NCI-H146 (cell line): Measurements from ENCODE around the gene EIF1B.
A peak's percentile ranks its signal among the peaks of the same experiment; 100 is the strongest.

Experiments
- DNase-seq: peaks from one replicate; lab custom pipeline; 2025; lab: John Stamatoyannopoulos, UW

Gene EIF1B

DNA sequence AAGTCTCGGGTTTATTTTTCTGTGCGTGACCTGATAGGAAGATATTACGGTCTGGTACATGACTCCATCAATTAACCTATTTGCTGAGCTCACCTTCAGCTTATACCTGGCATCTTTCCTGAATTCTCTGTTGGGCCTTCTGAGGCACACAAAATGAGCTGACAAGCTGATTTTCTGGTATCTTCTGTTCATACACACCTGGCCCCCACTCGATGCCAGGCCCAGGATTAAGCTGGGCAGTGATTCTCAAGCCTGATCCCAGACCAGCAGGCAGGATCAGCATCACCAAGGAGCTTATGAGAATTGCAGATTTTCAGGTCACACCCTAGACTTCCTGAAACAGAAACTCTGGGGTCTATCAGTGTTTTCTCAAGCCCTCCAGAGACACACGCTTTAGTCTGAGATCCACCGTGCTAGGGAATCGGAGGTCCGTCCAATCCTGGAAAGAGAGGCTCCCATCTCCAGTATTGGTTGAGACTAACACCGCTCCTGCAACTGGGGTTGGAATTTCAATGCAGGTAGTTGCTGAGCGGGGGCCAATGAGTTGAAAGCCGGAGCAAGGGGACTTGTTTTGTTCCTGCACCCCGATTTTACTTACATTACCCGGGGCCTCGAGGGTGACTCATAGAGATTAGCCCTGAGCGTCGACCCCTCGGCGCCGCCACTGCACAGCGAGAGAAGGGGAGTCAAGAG is 636 bp upstream of the EIF1B start:
- no peak for DNase-seq

DNA sequence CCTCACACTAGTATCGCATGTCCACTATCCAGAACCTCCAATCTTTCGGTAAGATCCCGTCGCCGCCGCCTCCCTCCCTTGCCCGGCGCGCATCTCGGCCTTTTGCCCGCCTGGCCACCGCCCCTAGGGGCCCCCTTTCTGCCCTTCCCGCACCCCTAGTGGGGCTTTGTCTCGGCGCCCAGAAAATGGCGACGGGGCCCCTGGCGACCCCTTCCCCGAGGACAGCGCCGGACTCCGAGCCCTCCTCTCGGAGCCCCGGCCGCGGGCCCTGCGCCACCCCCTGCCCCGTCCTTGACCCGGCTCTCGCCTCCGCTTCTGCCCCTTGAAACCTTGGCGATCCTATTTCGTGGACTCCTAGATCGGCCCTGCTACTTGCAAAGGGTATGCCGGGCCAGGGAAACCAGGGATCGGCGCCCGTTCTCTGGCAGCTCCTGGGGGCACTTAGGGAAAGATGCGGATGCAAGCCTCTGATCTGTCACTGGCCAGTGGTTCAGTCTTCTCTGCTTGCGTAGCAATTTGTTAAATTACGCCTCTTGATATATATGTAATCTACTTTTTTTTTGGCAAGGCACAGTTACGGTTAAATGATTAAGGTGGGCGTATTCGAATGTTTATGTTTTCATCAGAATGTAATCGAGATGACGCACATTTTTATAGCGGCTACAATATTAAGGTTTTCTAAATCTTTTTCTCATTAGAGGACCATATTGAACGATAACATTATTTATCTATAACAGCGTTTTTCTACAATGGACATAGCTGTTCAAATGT is 603 bp downstream of the EIF1B start:
- peak; percentile 40 for DNase-seq

DNA sequence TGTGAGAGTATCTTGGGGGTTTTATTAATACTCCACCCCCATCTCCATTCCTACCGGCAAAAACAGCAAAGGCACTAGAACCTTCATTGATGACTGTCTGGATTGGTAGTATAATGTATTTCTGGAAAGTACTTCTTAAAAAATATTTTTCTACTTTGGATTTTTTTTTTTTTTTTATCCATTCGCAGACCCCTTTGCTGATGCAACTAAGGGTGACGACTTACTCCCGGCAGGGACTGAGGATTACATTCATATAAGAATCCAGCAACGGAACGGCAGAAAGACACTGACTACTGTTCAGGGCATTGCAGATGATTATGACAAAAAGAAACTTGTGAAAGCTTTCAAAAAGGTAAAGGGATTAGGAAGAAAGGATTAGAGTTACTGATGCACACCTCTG is 1.2 kb downstream of the EIF1B start:
- DNase-seq: no peak

DNA sequence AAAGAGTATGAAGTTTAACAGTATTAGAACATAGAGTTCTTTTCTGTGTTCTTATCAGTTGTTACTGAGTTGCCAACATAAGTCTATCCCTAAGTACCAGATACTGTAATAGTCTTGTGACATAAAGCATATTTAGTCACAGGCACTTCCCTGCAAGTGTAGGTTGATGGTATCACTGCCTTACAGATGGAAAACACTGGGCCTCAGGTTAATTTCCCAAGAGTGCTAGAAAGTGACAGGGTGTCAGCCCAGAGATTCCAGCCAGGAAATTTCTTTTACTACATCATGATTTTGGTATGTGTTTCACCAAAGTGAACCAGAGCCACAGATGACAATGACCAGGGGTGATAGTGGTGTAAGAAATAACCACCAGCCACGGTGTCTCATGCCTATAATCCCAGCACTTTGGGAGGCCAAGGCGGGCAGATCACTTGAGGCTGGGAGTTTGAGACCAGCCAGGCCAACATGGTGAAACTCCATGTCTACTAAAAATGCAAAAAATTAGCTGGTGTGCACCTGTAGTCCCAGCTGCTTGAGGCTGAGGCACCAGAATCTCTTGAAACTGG is 3.2 kb downstream of the EIF1B start:
- no peak for DNase-seq

DNA sequence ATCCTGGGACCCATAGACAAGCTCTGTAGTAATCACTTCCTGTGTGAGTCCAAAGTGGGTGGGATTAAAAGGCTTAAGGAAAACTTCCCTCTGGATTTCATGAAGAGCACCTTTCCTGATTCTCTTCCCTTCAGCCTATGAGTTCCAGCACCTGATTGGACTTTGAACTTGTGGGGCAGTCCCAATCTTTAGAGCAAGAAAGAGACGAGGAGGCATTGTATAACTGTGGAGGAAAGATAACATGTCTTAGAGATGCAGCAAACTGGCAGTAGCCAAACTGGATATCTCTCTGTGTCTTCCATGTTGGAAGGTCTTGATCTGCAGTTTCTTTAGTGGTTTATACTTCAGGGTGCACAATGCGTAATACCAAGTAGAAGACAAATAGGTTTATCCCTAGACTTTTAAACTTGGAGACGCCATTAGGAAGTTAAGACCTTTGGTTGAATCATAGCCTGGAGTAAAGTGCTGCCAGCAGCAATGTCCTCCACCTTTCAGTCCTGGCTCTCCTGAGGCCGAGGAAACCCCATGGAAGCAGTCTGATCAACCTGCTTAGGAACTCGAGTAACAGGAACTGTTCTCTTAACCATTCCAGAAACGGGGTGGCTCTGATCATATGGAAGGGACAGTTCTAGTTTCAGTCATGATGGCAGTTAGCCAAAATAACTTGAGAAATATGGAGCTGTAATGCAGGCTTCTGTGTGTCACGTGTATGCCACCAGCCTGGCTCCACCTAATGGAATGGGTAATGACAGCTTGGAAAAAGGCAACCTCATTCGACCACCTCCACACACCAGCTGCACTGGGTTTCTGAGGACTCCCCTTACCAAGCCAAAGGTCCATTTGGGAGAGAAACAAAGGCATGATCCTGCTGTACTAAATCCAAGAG is 4.7 kb downstream of the EIF1B start:
- DNase-seq: no peak

DNA sequence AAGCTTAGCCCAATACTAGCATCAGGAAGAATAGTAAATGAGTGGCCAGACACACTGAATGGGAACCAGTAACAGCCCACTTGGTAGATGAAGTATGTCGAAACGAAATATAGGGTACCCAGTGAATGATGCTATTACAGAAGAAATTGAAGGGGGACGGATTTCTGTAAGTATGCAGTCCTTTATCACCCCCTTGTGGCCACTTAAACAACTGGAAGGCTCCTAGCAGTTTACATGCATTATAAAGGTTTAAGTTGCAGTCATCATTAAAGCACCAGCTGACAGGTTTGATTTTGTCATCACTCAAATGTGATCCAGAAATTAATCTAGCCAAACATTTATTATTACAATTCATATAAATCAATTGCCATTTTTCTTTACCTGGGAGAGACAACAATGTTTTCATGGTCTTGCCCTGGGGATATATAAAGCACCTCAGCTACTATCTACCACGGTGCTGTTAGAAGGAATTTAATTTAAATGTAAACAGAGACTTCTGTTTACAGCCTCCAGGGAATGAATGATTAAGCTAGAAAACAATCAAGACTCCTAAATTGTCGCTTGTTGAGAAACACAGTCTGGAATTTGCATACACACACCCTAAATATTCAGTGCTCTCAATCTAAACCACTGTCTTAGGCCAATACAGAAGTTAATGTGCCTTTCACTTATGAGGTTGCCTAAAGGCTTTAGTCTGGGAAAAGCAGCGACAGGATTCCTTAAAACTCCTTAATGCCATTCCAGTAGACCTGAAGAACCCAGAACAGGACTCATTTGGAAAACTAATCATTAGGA is 7.8 kb downstream of the EIF1B start:
- DNase-seq: peak; percentile 48

DNA sequence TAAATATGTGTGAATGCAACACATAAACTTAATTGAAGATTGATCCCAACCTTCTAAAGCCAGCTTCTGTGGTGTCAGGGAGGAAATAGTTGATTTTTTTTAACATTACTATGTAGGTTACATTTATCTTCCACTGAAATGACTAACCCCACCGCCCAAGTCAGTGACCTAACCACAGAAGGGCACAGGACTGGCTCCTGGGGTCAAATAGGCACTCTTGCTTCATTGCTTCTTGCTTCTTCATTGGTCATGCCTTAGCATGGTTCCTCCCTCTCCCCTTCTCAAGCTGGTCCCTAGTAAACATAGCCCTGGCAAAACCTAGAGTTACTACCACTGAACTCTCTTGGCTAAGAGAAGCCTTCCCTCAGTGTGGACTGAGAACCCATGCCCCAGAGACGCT is 12.3 kb downstream of the EIF1B start:
- DNase-seq: no peak

DNA sequence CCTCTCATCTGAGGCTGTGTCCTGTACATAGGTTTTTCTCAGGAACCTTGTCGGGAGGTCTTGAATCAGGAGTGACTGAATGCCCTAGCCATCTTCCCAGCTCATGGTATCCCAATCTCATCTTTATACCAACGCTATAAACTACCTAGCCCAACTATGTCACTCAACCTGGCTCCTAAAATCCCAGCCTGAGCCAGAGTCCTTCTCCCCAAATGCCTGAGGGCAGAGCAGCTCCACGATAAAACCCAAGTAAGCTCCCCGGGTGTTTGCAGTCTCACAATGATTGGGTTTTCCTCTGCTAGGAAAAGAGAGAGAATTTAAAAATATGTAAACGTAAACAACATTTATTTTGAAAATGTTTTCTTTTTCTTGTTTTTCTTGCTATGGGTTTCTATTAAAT is 14.4 kb downstream of the EIF1B start:
- no peak for DNase-seq

DNA sequence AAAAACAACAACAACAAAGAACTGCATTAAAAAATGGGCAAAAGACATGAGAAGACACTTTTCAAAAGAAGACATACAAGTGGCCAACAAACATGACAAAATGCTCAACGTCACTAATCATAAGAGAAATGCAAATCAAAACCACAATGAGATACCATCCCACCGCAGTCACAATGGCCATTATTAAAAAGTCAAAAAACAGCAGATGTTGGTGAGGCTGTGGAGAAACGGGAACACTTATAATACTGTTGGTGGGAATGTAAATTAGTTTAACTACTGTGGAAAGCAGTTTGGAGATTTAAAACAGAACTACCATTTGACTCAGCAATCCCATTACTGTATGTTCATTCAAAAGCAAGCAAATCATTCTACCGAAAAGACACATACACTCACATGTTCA is 15.1 kb downstream of the EIF1B start:
- no peak for DNase-seq

DNA sequence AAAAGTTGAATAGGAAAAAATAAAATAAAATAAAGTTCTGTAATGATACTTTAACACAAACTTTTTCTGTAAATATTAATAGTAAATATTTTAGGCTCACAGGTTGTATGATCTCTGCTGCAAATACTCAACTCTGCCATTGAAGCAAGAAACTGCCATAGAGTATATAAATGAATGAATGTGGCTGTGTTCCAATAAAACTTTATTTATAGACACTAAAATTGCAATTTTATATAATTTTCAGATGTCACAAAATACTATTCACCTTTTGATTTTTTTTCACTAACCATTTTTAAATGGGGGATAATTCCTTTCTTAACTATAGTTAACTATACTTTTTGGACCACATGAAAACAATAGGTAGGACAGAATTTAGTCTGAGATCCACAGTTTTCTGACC is 16.0 kb downstream of the EIF1B start:
- no peak for DNase-seq

DNA sequence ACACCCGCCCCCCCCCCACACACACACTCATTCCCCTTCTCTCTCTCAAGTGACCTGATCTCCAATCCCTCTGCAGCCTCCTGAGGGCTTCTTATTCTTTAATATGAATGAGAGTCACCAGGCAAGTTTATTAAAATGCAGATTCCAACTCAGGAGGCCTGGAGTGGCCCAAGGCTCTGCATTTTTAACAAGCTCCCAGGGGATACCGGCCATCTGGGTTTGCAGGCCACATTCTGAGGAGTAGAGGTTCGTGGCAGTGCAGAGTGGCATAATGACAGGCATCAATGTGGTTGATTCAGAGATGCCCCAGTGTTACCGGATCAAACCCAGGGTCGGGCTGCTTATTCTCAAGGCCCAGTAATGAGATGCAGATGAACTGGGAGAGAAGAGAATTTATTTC is 18.9 kb downstream of the EIF1B start:
- no peak for DNase-seq

DNA sequence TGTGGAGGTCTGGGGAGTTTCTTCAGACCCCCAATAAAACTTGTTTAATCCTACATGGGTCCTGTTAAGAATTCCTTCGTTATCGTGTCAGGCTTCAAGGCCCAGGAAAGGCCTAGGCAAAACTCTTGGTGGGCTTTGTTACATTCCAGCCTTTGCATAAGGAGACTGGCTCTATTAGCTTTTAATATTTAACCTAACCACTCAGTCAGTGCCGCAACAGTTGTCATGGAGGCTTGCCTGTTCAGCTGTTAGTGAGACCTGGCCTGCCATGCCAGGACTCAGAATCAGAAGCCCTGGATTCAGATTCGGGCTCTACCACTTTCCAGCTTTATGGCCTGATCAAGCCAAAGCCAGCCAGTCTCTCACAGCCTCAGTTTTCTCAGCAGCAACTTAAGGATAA is 19.6 kb downstream of the EIF1B start:
- DNase-seq: no peak

DNA sequence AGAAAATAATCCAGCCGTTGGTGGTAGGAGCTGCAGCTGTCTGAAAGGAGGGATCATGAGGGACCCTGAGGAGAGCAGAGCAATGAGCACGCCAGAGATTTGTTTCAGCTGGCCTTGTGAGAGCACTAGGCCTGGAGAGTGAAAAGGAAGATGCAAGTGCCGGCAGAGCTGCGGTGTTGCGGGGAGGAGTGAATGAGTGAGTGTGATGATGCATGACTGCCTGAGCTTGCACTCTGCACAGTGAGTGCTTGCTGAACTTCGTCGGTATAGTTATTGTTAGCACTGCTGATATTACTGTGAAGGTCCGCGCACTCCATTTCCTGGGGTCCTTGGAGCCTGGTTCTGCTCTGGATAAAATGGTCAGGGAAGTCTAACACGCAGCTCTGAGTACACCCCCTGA is 23.2 kb downstream of the EIF1B start:
- DNase-seq: no peak

DNA sequence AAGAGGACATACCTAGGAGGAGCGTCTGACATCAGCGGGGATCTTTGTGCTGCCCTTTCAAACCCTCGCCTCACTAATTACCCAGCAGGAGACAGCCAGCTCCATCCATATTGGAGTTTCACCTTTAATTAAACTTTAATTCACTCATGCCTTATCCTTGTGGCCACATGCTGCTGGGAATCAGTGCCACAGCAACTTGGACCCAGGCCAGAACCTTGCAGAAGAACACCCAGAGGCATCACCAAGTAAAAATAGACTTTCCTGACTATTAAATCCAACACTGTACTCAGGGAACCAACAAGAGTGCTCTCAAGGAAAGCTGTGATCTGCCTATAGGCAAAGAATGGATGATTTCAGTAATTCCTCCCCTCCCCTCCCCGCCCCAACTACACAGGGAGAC is 23.9 kb downstream of the EIF1B start:
- peak; percentile 21 for DNase-seq

DNA sequence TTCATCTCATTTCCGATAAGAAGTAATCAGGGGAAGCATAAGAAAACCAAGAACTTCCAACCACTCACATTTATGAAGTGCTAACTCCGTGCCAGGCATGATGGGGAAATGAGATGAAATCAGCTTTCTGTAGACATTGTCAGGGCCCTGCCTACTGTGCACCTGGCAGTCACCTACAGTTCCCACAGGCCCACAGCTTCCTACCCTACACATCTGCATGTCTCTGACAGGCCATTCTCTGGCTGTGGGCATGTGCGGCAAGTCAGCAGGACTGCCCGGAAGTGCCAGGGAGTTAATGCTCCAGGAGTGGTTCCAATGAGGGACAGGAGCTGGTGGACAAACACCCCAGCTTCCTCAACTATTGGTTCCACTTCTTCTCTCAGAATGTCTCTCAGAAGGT is 24.3 kb downstream of the EIF1B start:
- no peak for DNase-seq

DNA sequence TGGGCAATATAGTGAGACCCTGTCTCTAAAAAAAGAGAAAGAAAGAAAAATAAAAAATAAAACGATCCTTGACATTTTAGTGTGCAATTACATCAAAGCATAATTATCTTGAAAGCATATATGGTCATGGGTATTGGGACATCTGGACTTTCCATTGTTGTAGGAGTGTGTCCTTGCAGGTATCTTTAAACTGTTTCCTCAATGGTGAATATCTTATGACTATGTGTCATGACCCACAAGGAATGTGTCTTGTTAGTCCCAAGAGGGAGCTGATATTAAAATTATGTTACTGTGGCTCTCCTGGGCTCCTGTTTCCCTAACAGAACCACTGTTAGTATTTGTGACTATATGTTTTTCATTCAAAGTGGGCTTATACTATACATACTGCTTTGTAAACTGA is 26.6 kb downstream of the EIF1B start:
- DNase-seq: no peak

DNA sequence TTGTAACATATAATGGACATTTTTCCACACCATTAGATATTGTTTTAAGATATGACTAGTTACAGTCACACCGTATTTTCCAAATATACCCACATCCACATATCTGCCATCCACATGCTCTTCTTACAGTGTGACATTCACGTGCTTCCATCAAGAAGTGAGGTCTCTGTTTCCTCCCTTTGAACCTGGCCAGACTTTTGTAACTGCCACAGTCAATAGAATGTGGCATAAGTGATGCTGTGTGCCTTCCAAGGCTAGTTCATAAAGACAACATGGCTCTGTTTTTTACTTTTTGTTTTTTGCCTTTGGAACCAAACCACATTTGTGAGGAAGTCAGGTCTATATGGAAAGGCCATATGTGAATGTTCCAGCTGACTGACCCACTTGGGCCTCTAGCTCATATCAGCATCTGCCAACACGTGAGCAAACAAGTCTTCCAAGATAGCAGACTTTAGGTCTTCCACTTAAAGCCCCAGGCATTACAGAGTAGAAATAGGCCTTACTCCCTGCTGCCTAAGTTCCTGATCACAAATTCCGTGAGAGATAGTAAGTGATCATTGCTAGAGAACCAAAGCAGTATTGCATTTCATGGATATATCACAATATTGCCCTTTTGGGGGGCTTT is 27.1 kb downstream of the EIF1B start:
- no peak for DNase-seq

DNA sequence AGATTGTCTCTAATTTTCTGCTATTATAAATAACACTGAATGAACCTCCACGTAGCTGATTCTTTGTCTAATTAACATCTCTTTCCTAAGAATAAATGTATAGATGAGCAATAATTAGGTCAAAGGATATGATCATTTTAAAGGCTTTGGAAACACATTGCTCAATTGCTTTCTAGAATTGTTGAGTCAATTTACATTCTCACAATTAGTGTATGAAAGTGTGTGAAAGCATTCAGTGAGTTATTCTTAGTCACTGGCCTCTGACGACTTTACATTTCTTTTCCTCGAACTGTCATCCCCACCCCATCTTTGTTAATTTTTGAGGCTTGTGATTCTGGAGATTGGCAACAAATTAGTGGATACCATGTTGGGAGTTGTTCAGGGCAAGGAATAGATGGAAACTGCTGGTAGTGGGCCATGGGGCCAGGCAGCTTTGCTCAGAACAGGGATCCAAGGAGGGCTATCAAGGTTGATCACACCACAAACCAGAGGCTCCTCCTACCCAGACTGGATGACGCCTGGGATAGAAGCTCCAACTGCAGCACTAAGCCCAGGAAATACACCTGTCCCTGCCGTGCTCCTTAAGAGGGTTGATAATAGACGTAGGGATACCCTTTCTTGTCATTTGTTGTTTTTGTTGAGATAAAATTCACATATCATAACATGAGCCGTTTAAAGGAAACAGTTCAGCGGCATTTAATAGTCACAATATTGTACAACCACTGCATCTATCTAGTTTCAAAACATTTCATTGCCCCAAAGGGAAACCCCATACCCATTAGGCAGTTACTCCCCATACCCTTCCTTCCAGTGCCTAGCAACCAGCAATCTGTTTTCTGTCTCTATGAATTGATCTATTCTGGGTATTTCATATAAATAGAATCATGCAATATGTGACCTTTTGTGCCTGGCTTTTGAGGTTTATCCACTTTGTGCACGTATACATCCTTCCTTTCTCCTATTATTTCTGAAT is 27.9 kb downstream of the EIF1B start:
- DNase-seq: no peak

DNA sequence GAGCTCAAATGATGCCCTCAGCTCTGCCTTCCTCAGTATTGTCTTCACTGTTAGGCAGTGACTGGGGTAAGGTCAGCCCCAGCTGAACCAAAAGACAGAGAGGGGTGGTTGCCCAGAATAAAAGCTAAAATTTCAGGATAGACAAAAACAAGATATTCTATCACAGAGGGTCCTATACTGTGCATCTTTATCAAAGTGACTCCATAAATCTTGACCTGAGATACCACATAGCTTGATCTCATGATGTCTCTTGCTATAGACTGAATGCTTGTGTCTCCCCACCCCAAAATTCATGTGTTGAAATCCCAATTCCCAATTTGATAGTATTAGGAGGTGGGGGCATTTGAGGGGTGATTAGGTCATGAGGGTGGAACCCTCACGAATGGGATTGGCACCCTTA is 30.4 kb downstream of the EIF1B start:
- no peak for DNase-seq

DNA sequence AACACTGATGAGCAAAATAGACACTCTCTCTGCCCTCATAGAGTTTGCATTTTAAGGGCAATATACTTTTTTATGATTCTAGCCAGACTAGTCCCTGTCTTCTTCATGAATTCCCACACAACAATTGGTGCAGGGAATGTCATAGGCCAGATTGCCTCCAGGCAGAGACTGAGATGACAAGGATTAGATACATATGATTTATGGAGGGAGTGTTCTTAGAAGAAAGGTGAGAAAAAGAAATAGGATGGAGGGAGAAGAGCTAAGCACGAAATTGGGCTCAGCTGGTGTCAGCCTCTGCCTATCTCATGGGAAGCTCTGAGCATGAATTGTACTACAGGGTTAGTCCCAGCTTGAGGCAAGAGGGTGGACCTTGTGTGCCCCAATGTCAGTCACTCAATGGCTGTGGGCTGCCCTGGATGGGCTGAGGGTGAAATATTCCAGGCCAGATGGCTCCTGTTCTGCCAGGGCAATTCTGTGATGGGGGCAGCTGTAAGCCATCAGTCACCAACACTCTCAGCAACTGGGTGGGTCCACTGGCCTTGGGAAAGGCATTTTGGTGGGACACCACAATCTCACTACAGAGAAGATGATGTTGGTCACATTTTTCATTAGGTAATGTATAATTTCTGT is 31.1 kb downstream of the EIF1B start:
- no peak for DNase-seq
